ENCODE data around the gene TXNIP.

TXNIP gene

DNA sequence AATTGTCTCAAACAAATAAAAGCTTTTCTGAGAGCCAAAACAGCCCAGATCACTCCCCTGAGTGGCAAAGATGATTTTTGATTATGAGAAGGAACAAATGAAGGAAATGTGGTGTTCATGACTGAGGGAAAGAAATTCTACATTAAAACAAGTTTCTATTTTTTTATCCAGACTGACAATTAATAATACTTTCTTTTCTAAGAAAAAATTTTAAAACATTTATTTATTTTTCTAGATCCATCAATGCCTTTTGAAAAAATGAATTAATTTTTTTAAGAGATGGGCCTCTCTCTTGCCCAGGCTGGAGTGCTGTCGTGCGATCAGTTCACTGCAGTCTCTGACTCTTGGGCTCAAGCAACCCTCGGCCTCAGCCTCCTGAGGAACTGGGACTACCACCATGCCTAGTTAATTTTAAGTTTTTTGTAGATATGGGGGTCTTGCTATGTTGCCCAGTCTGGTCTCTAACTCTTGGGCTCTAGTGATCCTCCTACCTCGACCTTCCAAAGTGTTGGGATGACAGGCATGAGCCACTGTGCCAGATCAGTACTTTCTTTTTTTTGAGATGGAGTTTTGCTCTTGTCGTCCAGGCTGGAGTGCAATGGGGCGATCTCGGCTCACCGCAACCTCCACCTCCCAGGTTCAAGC is 11.2 kb upstream of the TXNIP start:
- Histone ChIP-seq H3K27me3 (ENCODE audit: control insufficient read depth, insufficient read depth, low read length) (no peaks in the 10 kb centered on the region), H3K9me3 (ENCODE audit: control insufficient read depth, insufficient read depth, low read length) (no peaks in the 10 kb centered on the region), H3K9ac (ENCODE audit: low read depth, low read length) (no peak overlapping the region), H3K4me1 (ENCODE audit: control insufficient read depth, insufficient read depth, low read length) (no peaks in the 10 kb centered on the region), H3K36me3 (ENCODE audit: control insufficient read depth, insufficient read depth, low read length) (no peaks in the 10 kb centered on the region), H3K4me3 (ENCODE audit: low read depth, low read length) (no peak overlapping the region), H3K27ac (ENCODE audit: low read depth, low read length) (no peak overlapping the region)

DNA sequence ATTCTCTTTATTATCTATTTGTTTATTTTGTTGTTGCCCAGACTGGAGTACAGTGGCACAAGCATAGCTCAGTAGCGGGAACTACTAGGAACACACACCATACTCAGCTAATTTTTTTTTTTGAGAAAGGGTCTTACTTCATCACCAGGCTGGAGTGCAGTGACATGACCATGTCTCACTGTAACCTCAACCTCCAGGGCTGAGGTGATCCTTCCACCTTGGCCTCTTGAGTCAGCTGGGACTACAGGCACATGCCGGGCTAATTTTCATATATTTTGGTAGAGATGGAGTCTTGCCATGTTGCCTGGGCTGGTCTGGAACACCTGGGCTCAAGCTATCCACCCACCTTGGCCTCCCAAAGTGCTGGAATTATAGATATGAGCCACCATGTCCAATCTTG is 5.3 kb upstream of the TXNIP start:
- Histone ChIP-seq H3K9ac (ENCODE audit: low read depth, low read length) (no peak overlapping the region), H3K4me3 (ENCODE audit: low read depth, low read length) (no peak overlapping the region), H3K27ac (ENCODE audit: low read depth, low read length) (no peak overlapping the region), H3K9me3 (ENCODE audit: control insufficient read depth, insufficient read depth, low read length) (no peaks in the 10 kb centered on the region), H3K27me3 (ENCODE audit: control insufficient read depth, insufficient read depth, low read length) (no peaks in the 10 kb centered on the region), H3K4me1 (ENCODE audit: control insufficient read depth, insufficient read depth, low read length) (peaks cover 19% of the 10 kb centered on the region), H3K36me3 (ENCODE audit: control insufficient read depth, insufficient read depth, low read length) (no peaks in the 10 kb centered on the region)

DNA sequence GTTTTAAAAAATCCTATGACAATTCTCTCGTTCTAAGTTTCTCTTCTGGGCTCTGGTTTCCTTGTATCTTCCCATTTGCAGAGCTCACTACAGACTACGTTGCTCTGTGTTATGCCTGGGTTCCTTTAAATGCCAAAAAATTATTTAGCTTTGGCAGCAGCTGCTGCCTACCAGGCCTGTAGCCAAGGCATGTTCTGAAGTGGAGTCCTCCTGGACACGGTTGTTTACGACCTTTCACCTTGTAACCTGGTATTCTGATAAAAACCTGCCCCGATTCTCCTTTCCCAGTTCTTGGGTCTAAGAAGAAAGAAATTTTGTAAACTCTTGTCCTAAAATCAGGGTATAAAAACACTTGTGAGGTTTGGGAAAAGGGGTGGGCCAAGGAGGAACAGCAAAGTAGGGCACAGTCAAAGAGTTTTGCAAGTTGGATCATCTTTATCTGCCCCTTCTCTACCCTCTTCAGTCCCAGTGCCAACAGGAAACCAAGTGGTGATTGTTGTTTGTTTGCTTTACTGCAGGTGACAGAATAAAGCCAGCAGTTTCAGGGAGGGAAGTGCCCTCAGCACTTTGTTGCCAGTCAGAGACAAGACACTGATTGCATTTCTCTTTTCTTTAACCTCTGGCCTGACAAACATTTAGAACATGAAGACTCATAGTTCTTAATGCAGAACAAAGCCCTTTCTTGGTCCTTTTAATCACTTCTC is 3.1 kb upstream of the TXNIP start:
- no peaks in the 10 kb centered on the region for H3K27me3 ChIP-seq (ENCODE audit: control insufficient read depth, insufficient read depth, low read length)

DNA sequence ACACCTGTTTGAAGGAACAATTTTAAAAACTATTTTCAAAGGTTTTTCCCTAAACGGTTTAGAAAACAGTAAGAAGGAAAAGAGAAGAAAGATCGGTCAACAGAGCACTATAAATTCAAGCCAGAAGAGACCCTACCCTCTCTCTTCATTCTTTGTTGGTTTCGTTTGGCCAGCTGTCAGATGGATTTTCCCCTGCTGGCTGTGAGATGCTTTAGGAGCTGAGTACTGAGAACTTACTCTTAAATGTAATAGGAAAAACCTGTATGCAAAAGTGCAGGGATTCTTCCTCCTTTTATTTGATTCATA is 1.3 kb upstream of the TXNIP start:
- H3K9ac ChIP-seq (ENCODE audit: low read depth, low read length) = no peak overlapping the region
- peaks cover 27% of the 10 kb centered on the region for H3K36me3 ChIP-seq (ENCODE audit: control insufficient read depth, insufficient read depth, low read length)
- peaks cover 27% of the 10 kb centered on the region for H3K4me1 ChIP-seq (ENCODE audit: control insufficient read depth, insufficient read depth, low read length)
- peak overlapping the region; percentile 89; the same call in 1 of the 2 replicates for H3K4me3 ChIP-seq (ENCODE audit: low read depth, low read length)
- H3K9me3 ChIP-seq (ENCODE audit: control insufficient read depth, insufficient read depth, low read length) = no peaks in the 10 kb centered on the region
- no peak overlapping the region for H3K27ac ChIP-seq (ENCODE audit: low read depth, low read length)
- H3K27me3 ChIP-seq (ENCODE audit: control insufficient read depth, insufficient read depth, low read length) = no peaks in the 10 kb centered on the region

More for the DNA sequence above, 3.1 kb upstream of the TXNIP start:
- Histone ChIP-seq H3K4me3 (ENCODE audit: low read depth, low read length) (no peak overlapping the region), H3K9ac (ENCODE audit: low read depth, low read length) (no peak overlapping the region), H3K27ac (ENCODE audit: low read depth, low read length) (peak overlapping the region; percentile 9), H3K36me3 (ENCODE audit: control insufficient read depth, insufficient read depth, low read length) (peaks cover 9% of the 10 kb centered on the region), H3K9me3 (ENCODE audit: control insufficient read depth, insufficient read depth, low read length) (no peaks in the 10 kb centered on the region), H3K4me1 (ENCODE audit: control insufficient read depth, insufficient read depth, low read length) (peaks cover 24% of the 10 kb centered on the region)

DNA sequence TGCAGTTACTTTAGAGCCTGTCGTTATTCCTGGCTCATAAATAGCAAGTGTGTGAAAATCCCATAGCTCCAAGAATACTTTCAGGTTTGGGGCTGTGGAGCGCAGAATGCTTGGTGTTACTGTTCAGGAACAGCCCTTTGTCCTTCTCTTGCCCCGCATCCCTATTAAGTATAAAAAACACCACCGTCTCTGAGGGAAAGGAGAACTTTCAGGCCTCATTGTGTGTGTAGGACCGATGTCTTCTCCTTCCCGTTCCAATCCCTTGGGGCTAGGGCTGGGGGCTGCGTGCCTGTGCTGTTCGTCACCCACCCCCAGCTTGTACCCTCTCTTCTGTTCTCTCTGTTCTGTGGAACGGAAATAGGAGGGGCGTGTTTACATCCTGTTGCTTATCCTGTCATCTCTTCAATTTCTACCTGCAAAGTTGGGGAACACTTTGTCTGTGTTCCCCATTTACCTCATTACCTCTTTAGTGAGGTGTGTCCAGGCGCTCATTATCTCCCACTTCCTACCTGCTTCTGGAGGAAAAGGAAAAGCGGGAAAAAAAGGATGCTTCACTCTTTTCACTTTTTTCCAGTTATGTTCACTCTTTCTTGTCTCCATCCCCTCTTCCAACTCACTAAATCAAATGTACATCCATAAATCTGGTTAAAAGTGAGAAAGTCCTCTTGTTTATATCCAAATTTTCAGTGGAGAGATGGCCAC is 788 bp upstream of the TXNIP start:
- peak overlapping the region; percentile 23 for H3K27ac ChIP-seq (ENCODE audit: low read depth, low read length)
- peak overlapping the region; percentile 36; the same call in 1 of the 2 replicates for H3K9ac ChIP-seq (ENCODE audit: low read depth, low read length)

DNA sequence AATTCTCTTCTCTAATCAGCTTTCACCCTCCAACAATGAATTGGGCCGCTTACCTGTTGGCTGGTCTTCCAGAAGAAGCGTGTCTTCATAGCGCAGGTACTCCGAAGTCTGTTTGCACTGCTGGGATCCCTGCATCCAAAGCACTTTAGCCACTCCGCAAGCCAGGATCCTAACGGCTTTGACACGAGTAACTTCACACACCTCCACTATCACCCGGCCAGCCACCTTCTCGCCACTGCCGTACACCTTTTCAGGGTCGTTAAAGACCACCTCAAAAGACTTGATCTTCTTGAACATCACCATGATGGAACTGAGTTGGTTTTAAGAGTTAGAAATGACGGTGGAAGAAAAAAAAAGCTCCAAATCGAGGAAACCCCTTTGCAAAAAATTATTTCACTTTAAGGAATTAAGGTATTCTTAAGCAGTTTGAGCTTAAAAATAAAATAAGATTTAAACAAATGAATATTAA is 381 bp downstream of the TXNIP start:
- H3K9ac ChIP-seq (ENCODE audit: low read depth, low read length) = peak overlapping the region; percentile 86
- H3K4me3 ChIP-seq (ENCODE audit: low read depth, low read length) = peak overlapping the region; percentile 89
- H3K4me1 ChIP-seq (ENCODE audit: control insufficient read depth, insufficient read depth, low read length) = peaks cover 27% of the 10 kb centered on the region
- H3K27me3 ChIP-seq (ENCODE audit: control insufficient read depth, insufficient read depth, low read length) = no peaks in the 10 kb centered on the region
- peaks cover 33% of the 10 kb centered on the region for H3K36me3 ChIP-seq (ENCODE audit: control insufficient read depth, insufficient read depth, low read length)
- H3K27ac ChIP-seq (ENCODE audit: low read depth, low read length) = peak overlapping the region; percentile 6
- no peaks in the 10 kb centered on the region for H3K9me3 ChIP-seq (ENCODE audit: control insufficient read depth, insufficient read depth, low read length)

More for the DNA sequence above, 788 bp upstream of the TXNIP start:
- H3K9me3 ChIP-seq (ENCODE audit: control insufficient read depth, insufficient read depth, low read length) = no peaks in the 10 kb centered on the region
- H3K4me1 ChIP-seq (ENCODE audit: control insufficient read depth, insufficient read depth, low read length) = peaks cover 27% of the 10 kb centered on the region
- H3K27me3 ChIP-seq (ENCODE audit: control insufficient read depth, insufficient read depth, low read length) = no peaks in the 10 kb centered on the region
- peaks cover 32% of the 10 kb centered on the region for H3K36me3 ChIP-seq (ENCODE audit: control insufficient read depth, insufficient read depth, low read length)
- peak overlapping the region; percentile 89 for H3K4me3 ChIP-seq (ENCODE audit: low read depth, low read length)

DNA sequence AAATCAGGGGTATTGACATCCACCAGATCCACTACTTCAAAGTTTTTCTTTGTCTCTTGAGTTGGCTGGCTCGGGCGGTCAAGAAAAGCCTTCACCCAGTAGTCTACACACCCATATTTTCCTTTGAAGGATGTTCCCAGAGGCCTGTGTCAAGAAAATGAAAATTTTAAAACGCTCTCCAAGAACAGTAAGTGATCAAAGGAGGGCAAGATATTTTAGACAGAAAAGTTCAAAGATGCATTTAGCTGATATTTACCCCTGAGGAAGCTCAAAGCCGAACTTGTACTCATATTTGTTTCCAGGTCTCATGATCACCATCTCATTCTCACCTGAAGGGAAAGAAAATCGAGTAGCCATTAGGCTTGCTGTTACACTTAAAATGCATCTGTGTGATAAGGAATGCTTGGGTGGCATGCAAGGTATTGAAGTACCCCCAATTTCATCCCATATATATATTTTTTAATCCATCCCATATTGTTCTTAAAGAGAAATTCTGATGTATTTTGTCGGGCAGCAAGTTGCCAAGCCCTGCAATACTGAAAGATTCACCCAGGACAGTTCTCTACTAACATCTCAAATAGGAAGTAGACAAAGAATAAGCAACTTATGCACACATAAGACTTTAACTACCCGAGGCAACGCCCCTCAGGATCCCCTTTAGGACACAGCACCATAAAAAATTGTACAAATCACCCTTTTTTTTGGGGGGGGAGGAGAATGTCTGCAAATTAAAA is 1.1 kb downstream of the TXNIP start:
- Histone ChIP-seq H3K27ac (ENCODE audit: low read depth, low read length) (no peak overlapping the region), H3K4me3 (ENCODE audit: low read depth, low read length) (peak overlapping the region; percentile 89), H3K4me1 (ENCODE audit: control insufficient read depth, insufficient read depth, low read length) (peaks cover 27% of the 10 kb centered on the region), H3K9ac (ENCODE audit: low read depth, low read length) (peak overlapping the region; percentile 86), H3K9me3 (ENCODE audit: control insufficient read depth, insufficient read depth, low read length) (no peaks in the 10 kb centered on the region), H3K27me3 (ENCODE audit: control insufficient read depth, insufficient read depth, low read length) (no peaks in the 10 kb centered on the region), H3K36me3 (ENCODE audit: control insufficient read depth, insufficient read depth, low read length) (peaks cover 33% of the 10 kb centered on the region)

DNA sequence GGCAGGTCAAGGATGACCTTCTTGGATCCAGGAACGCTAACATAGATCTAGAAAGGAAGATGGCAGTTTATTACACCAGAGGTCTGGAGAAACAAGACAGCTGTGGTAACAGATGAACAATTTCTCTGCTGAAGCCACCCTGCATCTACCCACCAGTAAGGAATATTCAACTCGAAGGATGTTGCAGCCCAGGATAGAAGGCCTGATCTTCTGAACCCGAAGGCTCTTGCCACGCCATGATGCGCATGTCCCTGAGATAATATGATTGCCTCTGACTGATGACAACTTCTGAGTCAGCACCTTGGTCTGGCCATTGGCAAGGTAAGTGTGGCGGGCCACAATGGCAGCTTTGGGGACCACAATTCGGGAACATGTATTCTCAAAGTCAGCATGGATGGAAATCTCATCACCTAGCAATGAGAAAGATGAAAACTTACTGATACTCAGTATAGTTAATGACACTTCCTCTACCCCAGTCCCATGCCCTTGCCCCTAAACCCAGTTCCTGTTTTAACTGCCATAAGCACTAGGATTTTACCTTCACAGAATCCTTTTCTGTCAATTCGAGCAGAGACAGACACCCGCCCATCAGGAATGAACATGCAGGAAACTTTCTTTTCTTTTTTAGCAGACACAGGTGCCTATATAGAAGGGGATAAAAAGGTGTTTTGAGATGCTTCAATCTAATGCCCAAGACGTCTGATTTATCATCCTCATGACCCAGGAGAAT is 1.8 kb downstream of the TXNIP start:
- Histone ChIP-seq H3K27ac (ENCODE audit: low read depth, low read length) (no peak overlapping the region), H3K4me1 (ENCODE audit: control insufficient read depth, insufficient read depth, low read length) (peaks cover 24% of the 10 kb centered on the region), H3K27me3 (ENCODE audit: control insufficient read depth, insufficient read depth, low read length) (no peaks in the 10 kb centered on the region), H3K36me3 (ENCODE audit: control insufficient read depth, insufficient read depth, low read length) (peaks cover 33% of the 10 kb centered on the region), H3K9me3 (ENCODE audit: control insufficient read depth, insufficient read depth, low read length) (no peaks in the 10 kb centered on the region), H3K9ac (ENCODE audit: low read depth, low read length) (no peak overlapping the region), H3K4me3 (ENCODE audit: low read depth, low read length) (peak overlapping the region; percentile 89)

DNA sequence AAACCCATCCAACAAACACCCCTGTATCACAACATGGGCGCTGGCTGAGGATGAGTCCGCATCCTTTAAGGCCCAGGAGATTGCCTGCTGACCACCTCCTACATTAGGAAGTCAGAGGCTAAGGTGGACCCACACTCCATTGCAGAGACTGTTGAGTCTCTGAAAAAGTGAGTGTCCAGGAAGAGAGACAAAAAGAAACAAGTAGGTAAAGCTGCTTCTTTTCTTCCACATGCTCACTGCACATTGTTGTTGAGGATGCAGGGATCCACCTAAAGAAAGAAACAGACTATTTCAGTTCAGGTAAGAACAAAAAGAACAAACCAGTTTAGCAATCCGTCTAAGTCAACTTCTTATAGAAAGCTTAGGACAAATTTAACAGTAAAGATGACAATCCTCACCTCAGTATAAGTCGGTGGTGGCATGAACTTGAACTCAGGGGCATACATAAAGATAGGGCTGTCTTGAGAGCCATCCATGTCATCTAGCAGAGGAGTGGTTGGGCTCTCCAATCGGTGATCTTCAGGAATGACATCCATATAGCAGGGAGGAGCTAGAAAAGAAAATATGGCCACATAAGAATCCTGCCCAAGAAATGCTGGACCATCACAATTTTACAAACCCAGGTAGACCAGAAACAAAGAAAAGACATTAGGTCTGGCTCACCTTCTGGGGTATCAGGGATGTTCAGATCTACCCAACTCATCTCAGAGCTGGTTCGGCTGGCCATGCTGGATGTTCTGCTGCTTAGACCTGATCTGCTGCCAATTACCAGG is 2.6 kb downstream of the TXNIP start:
- Histone ChIP-seq H3K9me3 (ENCODE audit: control insufficient read depth, insufficient read depth, low read length) (no peaks in the 10 kb centered on the region), H3K4me1 (ENCODE audit: control insufficient read depth, insufficient read depth, low read length) (peaks cover 20% of the 10 kb centered on the region), H3K27ac (ENCODE audit: low read depth, low read length) (no peak overlapping the region), H3K36me3 (ENCODE audit: control insufficient read depth, insufficient read depth, low read length) (peaks cover 33% of the 10 kb centered on the region), H3K27me3 (ENCODE audit: control insufficient read depth, insufficient read depth, low read length) (no peaks in the 10 kb centered on the region), H3K9ac (ENCODE audit: low read depth, low read length) (no peak overlapping the region; the same call in 1 of the 2 replicates), H3K4me3 (ENCODE audit: low read depth, low read length) (peak overlapping the region; percentile 89; the same call in 1 of the 2 replicates)

Measured in HUES48 (cell line).